Stimulated activated CD4-positive, alpha-beta T cell treated with anti-CD3 and anti-CD28 coated beads, Interleukin-2, amount 100 ng/mL, for 24 hours (primary cell): Measurements from ENCODE around the gene SPRY1.
A peak's percentile ranks its signal among the peaks of the same experiment; 100 is the strongest.

Source experiments
- DNase-seq, 2 donors: peaks; one replicate each; pipeline ENCODE4 v3.0.0-alpha.2; 2020

SPRY1 gene, protein sequence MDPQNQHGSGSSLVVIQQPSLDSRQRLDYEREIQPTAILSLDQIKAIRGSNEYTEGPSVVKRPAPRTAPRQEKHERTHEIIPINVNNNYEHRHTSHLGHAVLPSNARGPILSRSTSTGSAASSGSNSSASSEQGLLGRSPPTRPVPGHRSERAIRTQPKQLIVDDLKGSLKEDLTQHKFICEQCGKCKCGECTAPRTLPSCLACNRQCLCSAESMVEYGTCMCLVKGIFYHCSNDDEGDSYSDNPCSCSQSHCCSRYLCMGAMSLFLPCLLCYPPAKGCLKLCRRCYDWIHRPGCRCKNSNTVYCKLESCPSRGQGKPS

DNA sequence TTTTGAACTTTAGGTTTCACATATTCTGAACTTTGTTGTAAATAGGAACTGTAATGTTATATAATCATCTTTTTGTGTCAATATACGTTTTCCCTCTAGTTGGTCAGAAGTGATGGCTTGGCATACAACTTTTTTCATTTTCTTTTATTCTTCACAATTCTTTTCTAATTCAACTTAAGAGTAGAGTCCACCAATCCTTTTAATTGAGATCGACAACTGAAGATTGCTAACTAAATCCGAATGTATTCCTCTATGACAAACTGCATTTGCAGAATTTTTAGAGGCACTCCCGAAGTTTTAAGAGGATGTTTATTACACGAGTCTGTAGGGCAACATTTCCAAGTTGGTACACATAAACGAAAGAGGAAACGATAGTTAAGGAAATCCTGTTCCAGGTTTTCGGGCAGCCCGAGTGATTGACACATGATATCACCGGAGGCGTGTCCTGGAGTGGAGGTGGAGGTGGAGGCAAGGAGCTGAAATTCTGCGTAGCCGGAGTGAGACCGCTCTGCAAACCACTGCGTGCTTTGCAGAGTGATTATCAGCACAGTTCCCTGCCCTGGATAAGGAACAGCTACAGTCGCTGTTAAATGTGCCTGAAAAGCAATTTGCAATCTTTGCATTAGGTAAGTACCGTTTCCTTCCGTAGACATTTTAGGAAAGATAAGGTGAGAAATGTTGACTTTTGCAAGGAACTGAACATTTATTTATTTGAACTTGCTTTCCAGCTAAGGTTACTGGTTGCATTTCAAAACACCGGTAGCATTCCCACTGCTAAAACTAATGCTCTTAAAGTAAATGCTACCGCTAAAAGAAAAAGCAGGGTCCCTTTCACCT, at the start of gene SPRY1:
Gene SPRY1 (plus strand): TSS at position 489 of the 837 bp plus-strand sequence. CDS start 4,797 bp downstream, outside the sequence.
- peak; percentile 74 to 79 for DNase-seq

DNA sequence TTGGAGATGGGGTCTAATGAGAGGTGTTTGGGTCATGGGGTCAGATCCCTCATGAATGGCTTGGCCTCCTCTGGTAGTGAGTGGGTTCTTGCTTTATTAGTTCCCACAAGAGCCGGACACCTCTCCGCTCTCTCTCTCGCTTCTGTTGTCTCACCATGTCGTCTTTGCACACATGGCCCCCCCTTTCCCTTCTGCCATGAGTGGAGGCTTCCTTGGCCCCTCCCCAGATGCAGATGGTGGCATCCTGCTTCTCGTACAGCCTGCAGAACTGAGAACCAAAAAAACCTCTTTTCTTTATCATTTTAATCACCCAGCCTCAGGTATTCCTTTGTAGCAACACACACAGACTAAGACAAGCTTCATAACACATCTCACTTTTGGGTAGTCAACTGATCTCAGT, 49.6 kb upstream of the SPRY1 start:
- DNase-seq, result no peak

DNA sequence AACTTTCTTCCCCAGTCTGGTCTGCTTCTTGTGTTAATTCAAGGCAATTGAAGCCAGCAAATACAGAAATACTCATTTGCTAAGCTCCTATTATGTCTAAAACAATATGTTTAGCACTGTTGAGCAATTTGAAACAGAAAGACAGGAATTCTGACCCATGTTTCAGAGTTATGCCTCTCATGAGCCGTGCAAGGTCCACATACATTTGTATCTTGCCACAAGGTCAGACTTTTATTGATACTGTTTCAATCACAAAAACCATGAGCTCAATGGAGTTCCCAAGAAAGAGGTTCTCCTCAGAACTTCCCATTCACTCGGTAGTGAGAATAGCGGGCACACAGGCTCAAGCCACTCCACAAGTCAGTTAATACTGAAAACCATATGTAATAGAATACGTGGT, 47.6 kb upstream of the SPRY1 start:
- DNase-seq, result no peak

DNA sequence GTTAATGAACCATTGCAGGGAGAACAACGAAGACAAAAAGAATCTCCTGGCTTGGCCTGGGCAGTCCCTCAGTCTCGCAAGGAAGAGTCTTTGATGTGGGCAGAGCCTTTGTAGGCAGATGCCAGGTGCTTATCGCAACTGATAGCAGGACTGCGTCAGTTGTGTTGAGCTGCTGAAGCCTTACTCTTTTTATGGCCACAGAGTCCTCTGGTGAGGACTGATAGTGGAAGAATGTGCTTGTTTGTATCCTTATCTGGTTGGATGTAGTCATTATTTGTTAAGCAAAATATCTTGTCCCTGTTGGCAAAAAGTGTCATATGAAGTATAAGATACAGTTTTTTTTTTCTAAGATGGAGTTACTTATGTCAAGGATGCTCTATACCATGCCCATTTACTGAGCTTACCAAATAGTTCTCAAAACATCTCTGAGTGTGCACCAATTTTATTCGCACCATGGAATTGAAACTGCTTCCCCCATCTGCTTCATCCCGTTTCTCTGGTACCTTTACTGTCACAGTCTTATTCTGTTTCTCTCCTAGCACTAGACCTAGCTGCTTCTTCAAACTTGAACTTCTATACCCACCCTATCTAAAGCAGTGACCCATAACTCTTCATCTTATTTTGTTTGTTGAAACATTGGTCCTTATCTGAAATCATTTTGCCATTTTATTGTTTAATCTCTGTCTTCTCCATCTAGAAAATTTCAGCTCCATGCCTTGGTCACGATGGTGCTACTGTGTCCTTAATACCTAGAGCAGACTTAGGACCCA, 47.0 kb upstream of the SPRY1 start:
- no peak for DNase-seq

DNA sequence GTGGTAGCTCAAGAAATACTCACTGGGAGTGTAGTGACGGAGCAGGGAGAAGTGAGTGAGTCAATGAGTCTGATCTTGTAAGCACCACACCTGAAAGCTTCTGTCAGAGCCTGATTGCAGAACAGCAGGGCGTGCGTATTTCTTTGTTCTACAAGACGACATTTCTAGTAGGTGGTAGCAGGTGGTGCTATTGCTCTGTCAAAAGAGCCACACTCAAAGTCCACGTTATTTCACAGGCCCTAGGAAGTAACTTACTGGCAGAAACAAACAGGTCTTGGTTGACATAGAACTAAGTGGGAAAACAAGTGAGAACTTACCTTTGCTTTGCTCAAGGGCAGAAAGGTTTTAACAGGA, 46.4 kb upstream of the SPRY1 start:
- DNase-seq, result no peak

DNA sequence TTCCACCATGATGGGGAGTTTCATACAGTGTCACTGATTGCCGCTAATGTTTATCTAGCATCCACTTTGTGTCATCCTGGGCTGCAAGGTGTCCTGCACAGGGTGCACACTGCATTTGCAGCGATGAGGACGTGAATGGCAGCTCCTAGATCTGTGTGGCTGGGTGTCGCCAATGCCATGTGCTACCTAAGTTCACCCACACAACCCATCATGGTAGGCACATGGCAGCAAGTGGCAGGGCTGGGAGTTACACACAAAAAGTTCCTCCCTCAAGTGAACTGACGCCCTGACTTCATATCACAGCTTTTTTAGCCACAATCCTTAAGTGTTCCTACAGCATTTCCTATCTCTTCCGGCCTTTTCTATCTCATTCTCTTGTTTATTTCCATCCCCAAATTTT, 45.9 kb upstream of the SPRY1 start:
- DNase-seq, result no peak

DNA sequence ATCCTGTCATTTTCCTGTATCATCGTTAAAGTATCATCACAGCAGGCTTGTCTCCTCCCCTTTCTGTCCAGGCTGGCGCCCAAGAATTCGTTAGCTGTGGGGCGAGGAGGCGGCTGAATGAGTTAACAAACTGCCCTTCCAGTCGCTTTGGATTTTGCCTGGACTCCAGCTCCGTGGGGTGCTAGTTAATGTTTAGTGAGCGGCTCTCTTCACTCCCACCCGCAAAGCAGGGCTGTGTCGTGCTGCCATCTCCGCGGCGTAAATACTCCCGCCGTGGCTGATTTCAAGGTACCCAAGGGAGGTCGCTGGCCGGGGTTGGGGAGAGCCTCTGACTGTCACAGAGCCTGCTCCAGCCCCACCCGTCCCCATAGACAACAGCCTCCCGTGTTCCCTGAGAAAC, 44.9 kb upstream of the SPRY1 start:
- no peak for DNase-seq

DNA sequence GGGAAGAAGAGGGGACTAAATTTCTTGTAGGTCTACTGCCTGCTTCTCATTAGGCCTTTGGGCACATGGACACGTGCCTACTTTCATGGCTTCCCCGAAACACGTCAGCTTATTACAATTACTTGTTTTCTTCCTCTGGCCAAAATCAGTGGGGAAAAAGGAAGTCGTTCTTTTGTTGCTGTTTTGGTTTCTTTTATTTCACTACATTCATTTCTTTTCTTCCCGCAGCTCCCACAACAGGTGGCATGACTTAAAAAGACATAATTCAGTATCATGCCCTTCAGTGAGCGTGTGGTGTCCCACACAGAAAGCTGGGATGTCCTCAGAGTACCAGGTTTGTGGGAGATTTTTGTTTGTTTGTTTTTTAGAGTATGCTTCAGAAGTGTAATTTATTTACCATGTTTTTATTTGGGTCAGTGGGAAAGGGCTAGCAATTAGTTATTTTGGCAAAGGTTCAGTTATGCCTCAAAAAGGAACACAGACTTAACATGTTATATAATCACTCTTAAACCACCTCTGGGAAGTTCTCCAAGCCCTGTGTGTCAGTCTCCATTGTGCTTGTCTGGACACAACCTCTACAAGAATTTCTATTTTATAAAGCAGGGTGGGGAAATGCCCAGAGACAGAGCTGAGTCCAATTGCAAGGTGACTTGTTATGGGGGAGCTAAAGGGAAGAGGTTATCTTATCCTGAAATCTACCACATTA, 44.2 kb upstream of the SPRY1 start:
- DNase-seq, result no peak

DNA sequence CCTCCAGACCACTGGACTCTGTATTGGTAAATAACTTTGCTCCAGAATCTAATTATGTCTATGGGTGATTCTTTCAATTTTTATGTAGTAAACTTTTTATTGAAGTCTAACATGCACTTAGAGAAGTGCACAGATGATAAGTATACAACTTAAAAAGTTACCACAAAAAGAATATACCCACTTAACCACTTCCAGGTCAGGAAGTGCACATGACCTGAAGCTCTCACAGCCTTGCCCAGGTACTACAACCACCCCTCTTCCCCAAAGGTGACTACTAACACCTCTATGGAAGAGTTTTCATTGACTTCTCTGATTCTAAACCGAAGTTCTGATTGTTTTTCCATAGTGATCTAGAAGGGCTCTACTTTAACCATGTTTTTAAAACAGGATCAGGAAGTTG, 43.6 kb upstream of the SPRY1 start:
- DNase-seq, result no peak

DNA sequence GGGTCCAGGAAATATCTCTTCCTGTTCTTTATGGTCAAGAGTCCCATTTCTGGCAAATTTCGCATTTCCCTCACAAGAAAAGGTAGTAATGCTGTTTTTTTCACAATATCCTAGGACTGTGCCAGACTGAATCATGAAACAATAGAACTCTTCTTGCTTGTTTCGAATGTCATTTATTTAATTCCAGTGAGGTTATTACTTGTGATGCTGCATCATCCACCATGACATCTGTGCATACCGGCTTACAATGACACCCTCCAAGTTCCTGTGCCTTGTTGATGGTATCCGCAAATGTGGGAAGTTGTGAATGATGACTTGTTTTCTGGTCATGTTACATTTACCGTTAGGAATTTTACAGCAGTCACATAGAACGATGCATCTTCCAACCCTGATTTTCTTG, 42.9 kb upstream of the SPRY1 start:
- DNase-seq, result no peak

DNA sequence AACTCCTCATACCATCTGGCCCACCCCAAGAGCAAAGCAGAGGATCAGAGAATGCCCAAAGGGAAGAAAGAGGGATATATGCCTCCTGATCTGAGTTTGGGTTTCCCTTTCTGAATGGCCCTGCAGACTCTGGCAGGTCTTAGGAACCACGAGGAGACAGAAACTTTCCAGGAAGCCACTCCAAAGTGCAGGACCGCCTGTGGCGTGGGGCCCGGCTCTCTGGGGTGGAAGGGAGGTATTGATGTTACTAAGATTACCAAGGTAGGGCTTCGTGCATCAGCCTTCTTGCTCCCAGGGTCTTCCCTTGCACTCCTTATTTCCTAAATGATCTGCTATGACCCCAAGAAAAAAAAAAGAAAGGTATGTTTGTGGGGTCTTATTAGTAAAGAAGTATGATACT, 41.9 kb upstream of the SPRY1 start:
- DNase-seq, result no peak

DNA sequence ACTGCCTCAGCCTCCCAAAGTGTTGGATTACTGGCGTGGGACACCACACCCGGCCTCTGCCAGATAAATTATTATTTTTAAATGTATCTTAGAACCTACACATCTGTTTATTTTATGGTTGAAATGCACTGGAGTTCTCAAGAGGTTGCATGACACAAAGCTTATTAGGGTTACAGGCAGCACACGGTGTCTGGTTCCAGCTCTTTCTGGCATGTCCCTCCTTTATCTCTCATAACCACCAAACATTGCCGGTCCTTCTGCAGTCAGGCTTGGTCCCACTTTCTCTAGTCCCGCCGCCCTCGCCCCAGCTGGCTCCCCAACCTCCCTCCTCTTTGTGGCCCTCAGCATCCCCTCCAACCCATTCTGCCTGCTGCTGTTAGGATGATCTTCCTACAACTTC, 39.7 kb upstream of the SPRY1 start:
- DNase-seq, result no peak

DNA sequence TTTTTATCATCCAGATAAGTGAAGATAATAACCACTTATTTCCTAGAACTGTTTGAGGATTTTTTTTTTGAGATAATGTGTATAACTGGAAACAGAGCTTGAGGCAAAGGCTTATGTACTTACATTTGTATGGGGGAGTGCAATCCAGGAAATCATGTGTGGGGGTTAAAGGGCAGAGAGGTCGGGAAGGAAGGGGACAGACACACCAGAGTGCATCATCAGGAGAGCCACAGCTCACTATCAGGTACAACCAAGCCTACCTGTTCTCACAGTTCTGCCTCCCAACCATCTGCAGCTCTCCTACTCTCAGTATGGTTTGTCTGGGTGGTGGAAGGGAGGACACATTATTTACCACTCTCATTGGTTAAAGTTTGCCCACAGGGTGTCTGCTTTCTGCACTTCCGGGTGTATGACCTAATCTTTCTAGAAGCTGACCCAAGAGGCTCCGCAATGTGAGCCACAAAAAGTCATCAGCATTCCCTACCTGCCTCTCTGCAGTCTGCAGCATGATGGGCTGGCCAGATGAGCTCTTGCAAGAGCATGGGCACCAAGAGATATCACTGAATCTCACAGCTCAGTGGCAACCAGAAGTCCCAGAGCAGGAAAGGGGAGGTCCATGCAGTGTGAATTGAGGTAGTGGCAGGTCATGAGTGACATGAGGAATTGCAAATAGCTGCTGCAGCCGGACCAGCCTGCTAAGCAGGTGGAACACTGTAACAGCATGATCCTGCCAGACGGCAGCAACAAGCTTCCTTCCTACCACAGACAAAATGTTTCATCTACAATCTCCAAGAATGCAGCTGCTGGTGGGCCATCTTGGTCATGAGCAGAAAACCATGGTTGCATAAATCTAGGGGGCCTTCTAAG, 36.9 kb upstream of the SPRY1 start:
- no peak for DNase-seq

DNA sequence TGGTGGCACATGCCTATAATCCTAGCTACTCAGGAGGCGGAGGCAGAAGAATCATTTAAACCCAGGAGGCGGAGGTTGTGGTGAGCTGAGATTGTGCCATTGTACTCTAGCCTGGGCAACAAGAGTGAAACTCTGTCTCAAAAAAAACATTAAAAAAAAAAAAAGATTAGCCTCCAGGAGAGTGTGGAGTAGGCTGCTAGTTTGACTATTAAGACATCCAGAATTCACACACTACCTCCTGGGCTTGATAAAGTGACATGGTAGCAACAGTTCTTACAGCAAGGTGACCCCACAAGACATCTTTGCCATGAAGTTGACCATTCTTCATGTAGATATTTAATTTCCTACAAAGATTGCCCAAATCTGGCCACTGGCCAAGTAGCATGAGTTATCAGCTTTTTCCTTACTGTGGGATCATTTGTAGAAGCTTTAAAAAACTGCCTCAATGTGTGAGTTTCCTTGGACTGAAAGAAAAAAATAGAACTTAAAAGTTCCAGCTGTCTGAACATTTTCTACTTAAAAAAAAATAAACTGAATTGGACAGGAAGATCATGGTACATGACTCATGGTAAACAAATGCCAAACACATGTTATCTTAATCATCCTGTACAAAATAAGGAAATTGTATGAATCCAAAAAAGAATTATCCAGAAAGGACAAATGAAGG, 35.3 kb upstream of the SPRY1 start:
- no peak for DNase-seq

DNA sequence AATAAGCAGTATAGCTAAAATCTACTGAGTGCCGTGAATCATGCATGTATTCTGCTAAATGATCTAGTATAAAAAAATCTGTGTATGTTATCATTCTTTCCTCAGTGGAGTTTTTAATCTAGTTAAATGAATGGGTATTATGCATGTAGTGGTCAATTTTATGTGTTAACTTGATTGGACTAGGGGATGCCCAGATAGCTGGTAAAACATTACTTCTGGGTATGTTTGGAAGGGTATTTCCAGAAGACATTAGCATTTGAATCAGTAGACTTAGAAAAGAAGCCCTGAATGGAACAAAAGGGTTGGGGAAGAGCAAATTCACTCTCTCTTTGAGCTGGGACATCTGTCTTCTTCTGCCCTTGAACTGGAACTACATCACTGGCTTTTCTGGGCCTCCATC, 34.5 kb upstream of the SPRY1 start:
- DNase-seq, result no peak

DNA sequence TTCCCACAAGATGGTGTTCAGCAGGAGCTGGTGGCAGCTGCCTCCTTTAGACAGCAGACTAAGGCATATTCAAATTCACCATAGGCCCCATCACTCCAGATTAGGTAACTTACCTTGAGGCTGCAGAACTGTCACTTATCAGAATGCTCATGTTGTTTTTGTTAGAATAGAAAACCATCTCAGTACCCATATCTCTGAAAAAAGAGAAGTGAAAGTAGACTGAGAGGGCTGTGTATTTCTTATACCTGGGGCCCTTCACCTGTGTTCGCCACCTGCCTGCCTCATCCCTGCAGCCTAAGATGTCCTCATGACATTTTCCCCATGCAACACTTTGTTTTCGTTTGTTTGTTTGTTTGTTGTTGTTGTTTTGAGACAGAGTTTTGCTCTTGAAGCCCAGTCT, 32.9 kb upstream of the SPRY1 start:
- no peak for DNase-seq

DNA sequence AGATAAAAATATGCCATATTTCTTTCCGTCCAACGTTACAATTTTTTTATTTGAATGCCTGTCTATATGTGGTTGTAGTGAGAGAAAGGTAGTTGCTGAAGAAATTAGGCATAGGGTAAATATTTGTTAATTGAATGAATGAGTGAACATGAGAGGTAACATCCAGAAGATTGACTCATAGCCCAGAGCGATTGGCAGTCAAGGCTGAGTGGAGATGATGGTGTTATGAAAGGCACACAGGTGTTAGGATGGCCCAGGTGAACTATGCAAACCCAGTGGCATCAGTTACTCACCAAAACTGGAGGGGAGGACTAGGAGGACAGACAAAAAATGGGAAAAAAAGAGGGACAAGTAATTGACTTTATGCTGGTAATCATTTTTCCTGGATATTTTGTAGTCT, 31.7 kb upstream of the SPRY1 start:
- DNase-seq, result no peak

DNA sequence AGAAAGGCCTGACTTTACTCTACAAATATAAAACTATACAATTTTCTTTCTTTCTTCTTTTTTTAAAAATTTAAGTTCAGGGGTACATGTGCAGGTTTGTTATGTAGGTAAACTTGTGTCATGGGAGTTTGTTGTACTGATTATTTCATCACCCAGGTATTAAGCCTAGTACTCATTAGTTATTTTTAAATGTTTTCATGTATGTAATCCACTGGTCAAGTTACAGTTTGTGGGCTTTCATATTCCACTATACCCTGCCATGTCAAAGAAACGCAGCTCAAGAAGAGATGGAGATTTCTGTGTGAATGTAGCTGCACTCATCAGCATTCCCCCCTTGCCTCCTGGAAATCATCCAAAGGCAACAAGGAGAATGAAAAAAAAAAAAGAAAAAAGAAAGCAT, 31.2 kb upstream of the SPRY1 start:
- DNase-seq, result no peak

DNA sequence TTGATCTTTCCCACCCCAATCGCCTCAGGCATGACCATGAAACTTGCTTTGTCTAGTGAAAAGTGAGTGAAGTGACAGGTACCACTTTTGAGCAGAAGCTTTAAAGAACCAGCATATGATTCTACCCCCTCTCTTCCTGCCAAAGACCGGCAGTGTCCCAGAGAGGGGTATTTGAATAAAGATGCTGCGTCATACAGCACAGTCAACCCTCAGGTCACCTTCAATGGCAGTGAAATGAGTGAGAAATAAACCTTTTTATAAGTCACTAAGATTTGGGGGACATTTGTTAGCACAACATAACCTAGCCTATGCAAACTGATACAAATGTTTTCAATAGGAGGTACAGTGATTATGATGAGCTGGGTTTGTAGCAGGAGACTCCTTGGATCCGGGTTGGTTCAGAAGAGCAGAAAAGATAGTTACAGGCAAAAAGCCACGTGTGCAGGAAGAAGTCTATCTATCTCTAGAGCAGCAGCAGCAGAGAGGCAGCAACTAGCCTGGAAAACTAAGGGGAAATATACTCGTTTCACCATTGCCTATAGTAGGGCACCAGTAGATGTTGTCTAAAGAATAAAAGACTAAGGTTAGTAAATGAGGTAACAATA, 30.3 kb upstream of the SPRY1 start:
- DNase-seq, result no peak

DNA sequence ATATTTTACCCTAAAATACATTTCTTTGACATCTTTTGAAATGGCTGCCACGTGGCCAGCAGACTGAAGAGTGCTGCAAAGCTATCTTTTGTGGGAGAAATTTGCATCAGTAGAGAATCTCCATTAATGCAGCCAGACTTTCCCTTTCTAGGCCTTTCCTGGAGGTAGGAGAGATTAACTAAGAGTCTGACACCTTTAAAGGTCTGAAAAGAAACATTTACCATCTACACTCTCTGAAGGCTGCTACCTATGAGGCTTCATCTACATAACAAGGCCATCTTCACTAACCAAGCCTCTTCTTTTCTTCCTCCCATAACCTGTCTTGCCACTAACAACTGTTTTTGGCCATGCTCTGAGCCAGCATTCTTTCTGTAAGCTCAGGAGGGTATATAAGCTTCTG, 17.8 kb upstream of the SPRY1 start:
- DNase-seq, result no peak

DNA sequence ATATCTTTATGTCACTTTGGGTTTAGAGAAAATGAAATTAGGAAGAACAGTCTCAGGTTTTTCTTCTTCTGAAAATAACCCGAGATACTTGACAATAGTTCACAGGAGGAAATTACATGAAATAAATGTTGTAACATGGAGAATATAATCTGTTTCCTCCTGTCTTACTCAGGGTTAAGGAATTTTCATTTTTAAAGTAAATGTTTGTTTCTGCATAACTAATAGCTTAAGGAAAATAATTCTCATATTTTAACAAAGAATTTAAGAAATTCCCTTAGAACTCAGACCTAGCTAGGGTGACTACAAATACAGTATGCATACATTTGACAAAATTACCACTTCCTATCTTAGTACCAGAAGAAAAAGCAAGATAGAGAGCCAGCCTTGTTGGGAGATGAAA, 17.2 kb upstream of the SPRY1 start:
- no peak for DNase-seq
